ENCODE data around the gene SECISBP2. TPM values are rescaled to one million over a fixed set of nuclear protein-coding genes. Genes with fewer than 3 reads are reported as not detected.

Gene SECISBP2
- total and polyA plus RNA-seq, 5 donors = 14.6 to 20.6 (median 17.1) TPM

GRCh38 chr9:89376286-89376685 is 58.0 kb downstream of the SECISBP2 start:
- no peak for DNase-seq
- no peak overlapping the region for H3K27ac ChIP-seq (ENCODE audit: low read length)
- no peaks in the 10 kb centered on the region for H3K9me3 ChIP-seq (ENCODE audit: control insufficient read depth, low read length)
- intact Hi-C loops (cut with DNase I) = no loop called here
- WGBS = 90% methylated on average over 4 of the region's 4 CpGs
- H3K4me1 ChIP-seq (ENCODE audit: control insufficient read depth, insufficient read depth, low read length) = no peaks in the 10 kb centered on the region
- no peak for ATAC-seq
- H3K4me3 ChIP-seq (ENCODE audit: low read length) = no peak overlapping the region
- H3K27me3 ChIP-seq (ENCODE audit: control insufficient read depth, insufficient read depth) = no peaks in the 10 kb centered on the region

- 84% methylated on average over 17 of the region's 17 CpGs for WGBS
- no peak for DNase-seq
- H3K4me3 ChIP-seq (ENCODE audit: low read length) = no peak overlapping the region
- H3K9me3 ChIP-seq (ENCODE audit: control insufficient read depth, low read length) = no peaks in the 10 kb centered on the region
- no peaks in the 10 kb centered on the region for H3K4me1 ChIP-seq (ENCODE audit: control insufficient read depth, insufficient read depth, low read length)
- no peak for ATAC-seq
- H3K27me3 ChIP-seq (ENCODE audit: control insufficient read depth, insufficient read depth) = no peaks in the 10 kb centered on the region
- intact Hi-C loops (cut with DNase I) = no loop called here
- no peak overlapping the region for H3K27ac ChIP-seq (ENCODE audit: low read length)
These were observed 58.5 kb downstream of the SECISBP2 start for GRCh38 chr9:89376741-89377351.

DNA sequence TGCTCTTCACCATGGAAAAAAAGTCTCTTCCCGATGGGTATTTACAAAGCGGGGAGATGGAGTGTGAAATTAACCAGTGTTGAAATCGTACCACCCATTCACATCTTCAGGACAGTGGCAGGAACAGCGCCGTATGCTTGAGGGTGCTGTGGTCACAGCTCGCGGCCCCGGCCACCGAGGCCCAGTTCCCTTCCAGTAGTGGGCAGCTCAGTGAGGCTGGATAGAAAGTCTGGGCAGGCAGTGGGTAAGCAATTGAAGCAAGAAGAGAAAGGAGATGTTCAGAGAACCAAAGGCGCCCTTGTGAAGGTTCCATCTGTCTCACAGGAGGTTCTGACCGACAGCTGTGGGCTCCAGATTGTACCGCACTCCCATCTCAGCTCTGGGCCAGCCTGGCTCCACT is 59.1 kb downstream of the SECISBP2 start:
- no peak overlapping the region for H3K4me3 ChIP-seq (ENCODE audit: low read length)
- H3K9me3 ChIP-seq (ENCODE audit: control insufficient read depth, low read length) = no peaks in the 10 kb centered on the region
- H3K4me1 ChIP-seq (ENCODE audit: control insufficient read depth, insufficient read depth, low read length) = no peaks in the 10 kb centered on the region
- no peak overlapping the region for H3K27ac ChIP-seq (ENCODE audit: low read length)
- DNase-seq = no peak
- WGBS = 93% methylated on average over 12 of the region's 12 CpGs
- no peak for ATAC-seq
- intact Hi-C loops (cut with DNase I) = no loop called here
- H3K27me3 ChIP-seq (ENCODE audit: control insufficient read depth, insufficient read depth) = no peaks in the 10 kb centered on the region

DNA sequence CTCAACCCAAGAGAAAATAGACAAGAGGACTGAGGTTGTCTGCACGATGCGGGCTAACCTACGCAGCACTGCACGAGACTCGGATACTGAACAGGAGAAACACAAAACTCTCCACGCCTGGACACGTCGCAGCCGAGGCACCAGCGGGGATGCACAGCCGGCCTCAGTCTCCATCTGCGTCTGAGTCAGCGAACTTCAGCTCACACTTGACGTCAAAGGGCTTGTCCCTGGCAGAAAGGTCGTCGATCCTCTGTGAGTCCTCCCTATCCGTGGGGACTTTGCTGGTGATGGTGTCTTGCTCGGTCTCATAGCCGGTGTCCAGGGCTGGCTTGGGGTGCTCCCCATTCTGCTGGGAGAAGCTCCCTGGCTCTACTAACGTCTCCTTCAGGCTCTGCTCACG is 60.2 kb downstream of the SECISBP2 start:
- no peak for DNase-seq
- ATAC-seq = no peak
- Histone ChIP-seq H3K4me3 (ENCODE audit: low read length) (no peak overlapping the region), H3K4me1 (ENCODE audit: control insufficient read depth, insufficient read depth, low read length) (no peaks in the 10 kb centered on the region), H3K9me3 (ENCODE audit: control insufficient read depth, low read length) (no peaks in the 10 kb centered on the region), H3K27me3 (ENCODE audit: control insufficient read depth, insufficient read depth) (no peaks in the 10 kb centered on the region), H3K27ac (ENCODE audit: low read length) (no peak overlapping the region)
- intact Hi-C loops (cut with DNase I) = no loop called here
- WGBS = 95% methylated on average over 21 of the region's 21 CpGs

GRCh38 chr9:89379031-89379430 is 60.7 kb downstream of the SECISBP2 start:
- no peaks in the 10 kb centered on the region for H3K27me3 ChIP-seq (ENCODE audit: control insufficient read depth, insufficient read depth)
- WGBS = 95% methylated on average over 14 of the region's 14 CpGs
- H3K27ac ChIP-seq (ENCODE audit: low read length) = no peak overlapping the region
- ATAC-seq = no peak
- no peaks in the 10 kb centered on the region for H3K4me1 ChIP-seq (ENCODE audit: control insufficient read depth, insufficient read depth, low read length)
- no peak overlapping the region for H3K4me3 ChIP-seq (ENCODE audit: low read length)
- peak in 1 of 3 donors; percentile 23 for DNase-seq
- intact Hi-C loops (cut with DNase I) = no loop called here
- no peaks in the 10 kb centered on the region for H3K9me3 ChIP-seq (ENCODE audit: control insufficient read depth, low read length)

- intact Hi-C loops (cut with DNase I) = no loop called here
- DNase-seq = peak in 1 of 3 donors; percentile 18
- 85% methylated on average over 14 of the region's 14 CpGs for whole genome bisulfite sequencing
- H3K4me3 ChIP-seq (ENCODE audit: low read length) = no peak overlapping the region
- no peaks in the 10 kb centered on the region for H3K27me3 ChIP-seq (ENCODE audit: control insufficient read depth, insufficient read depth)
- no peak for ATAC-seq
- H3K4me1 ChIP-seq (ENCODE audit: control insufficient read depth, insufficient read depth, low read length) = no peaks in the 10 kb centered on the region
- no peaks in the 10 kb centered on the region for H3K9me3 ChIP-seq (ENCODE audit: control insufficient read depth, low read length)
- H3K27ac ChIP-seq (ENCODE audit: low read length) = no peak overlapping the region
These were observed 61.3 kb downstream of the SECISBP2 start for GRCh38 chr9:89379508-89380115.

- 91% methylated on average over 26 of the region's 26 CpGs for WGBS
- Histone ChIP-seq H3K27ac (ENCODE audit: low read length) (no peak overlapping the region), H3K27me3 (ENCODE audit: control insufficient read depth, insufficient read depth) (no peaks in the 10 kb centered on the region), H3K4me3 (ENCODE audit: low read length) (no peak overlapping the region), H3K9me3 (ENCODE audit: control insufficient read depth, low read length) (no peaks in the 10 kb centered on the region), H3K4me1 (ENCODE audit: control insufficient read depth, insufficient read depth, low read length) (no peaks in the 10 kb centered on the region)
- intact Hi-C loops (cut with DNase I) = no loop called here
- DNase-seq (peak in 2 of 3 donors; percentile 33 to 45), ATAC-seq (no peak)
These were observed 62.4 kb downstream of the SECISBP2 start for GRCh38 chr9:89380437-89381307.

DNA sequence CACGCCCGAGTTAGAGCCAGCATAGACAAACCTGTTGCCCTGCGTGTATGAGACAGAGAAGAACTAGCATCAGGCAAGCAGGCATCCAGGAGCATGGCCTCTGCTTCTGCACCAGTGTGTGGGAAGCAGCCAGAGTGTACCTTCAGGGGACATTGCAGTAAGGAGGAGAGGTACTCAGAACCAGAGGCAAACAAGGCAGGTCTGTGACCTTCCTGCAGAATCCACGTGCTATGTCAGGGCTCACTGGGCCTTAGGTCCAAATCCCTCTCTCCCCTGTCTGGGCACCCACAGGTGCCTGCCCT is 63.0 kb downstream of the SECISBP2 start:
- Histone ChIP-seq H3K27ac (ENCODE audit: low read length) (no peak overlapping the region), H3K27me3 (ENCODE audit: control insufficient read depth, insufficient read depth) (no peaks in the 10 kb centered on the region), H3K4me1 (ENCODE audit: control insufficient read depth, insufficient read depth, low read length) (no peaks in the 10 kb centered on the region), H3K9me3 (ENCODE audit: control insufficient read depth, low read length) (no peaks in the 10 kb centered on the region), H3K4me3 (ENCODE audit: low read length) (no peak overlapping the region)
- WGBS = 91% methylated on average over 4 of the region's 4 CpGs
- DNase-seq (no peak), ATAC-seq (no peak)
- intact Hi-C loops (cut with DNase I) = no loop called here

DNA sequence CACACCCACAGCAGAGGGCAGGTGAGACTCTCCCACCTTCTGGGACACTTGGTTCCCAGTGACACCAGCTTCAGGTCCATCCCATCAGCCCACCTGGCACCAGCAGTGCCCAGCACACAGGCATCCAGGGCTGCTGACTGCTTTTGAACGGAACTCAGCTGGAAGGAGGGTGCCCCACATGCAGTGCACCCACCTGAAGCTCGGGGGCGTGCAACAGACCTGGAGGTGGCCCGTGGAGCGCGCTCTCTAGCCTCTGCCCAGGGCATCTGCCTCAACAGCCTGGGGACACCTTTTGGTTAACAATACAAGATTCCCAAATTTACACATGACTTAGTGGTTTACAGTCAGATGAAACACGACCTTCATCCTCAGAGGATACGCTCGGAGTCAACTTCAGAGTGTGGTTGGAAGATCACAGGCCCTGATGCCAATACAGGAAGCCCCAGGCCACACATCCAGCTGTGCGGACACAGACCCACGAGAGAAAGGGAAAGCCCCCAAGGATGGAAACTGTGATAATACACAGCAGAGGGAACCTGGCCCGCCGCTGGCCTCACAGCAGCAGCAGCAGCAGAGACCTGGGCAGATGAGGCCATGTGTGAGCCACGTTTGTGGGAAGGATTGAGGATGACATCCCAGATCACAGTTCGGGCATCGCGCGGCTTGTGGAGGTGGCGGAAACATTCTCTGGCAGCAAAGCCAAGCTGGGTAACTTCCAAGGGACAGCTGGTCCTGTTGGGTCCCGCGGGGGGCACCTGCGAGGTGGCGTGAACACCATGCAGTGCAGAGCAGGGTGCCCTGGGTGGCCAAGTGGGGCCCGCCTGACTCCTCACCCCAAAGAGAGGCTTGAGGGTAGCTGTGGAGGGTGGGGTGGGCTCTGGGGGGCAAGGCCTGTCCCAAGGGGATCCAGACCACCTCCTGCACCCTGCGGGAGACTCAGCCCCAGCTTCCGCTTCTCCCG is 64.0 kb downstream of the SECISBP2 start:
- DNase-seq = peak in 1 of 3 donors; percentile 36
- no peaks in the 10 kb centered on the region for H3K4me1 ChIP-seq (ENCODE audit: control insufficient read depth, insufficient read depth, low read length)
- no peak overlapping the region for H3K4me3 ChIP-seq (ENCODE audit: low read length)
- H3K27me3 ChIP-seq (ENCODE audit: control insufficient read depth, insufficient read depth) = no peaks in the 10 kb centered on the region
- H3K9me3 ChIP-seq (ENCODE audit: control insufficient read depth, low read length) = no peaks in the 10 kb centered on the region
- intact Hi-C loops (cut with DNase I) = no loop called here
- ATAC-seq = no peak
- 79% methylated on average over 27 of the region's 27 CpGs for WGBS
- no peak overlapping the region for H3K27ac ChIP-seq (ENCODE audit: low read length)

GRCh38 chr9:89383030-89383720 is 64.9 kb downstream of the SECISBP2 start:
- intact Hi-C loops (cut with DNase I) = no loop called here

More at GRCh38 chr9:89383030-89383720, 64.9 kb downstream of the SECISBP2 start:
- no peak overlapping the region for H3K4me3 ChIP-seq (ENCODE audit: low read length)
- no peaks in the 10 kb centered on the region for H3K9me3 ChIP-seq (ENCODE audit: control insufficient read depth, low read length)
- H3K27me3 ChIP-seq (ENCODE audit: control insufficient read depth, insufficient read depth) = no peaks in the 10 kb centered on the region
- DNase-seq (peak in 1 of 3 donors; percentile 22), ATAC-seq (no peak)
- no peak overlapping the region for H3K27ac ChIP-seq (ENCODE audit: low read length)
- WGBS = 84% methylated on average over 16 of the region's 16 CpGs
- no peaks in the 10 kb centered on the region for H3K4me1 ChIP-seq (ENCODE audit: control insufficient read depth, insufficient read depth, low read length)

All from right cardiac atrium (tissue), 5 donors.